Calu3 (cell line): ENCODE data around the gene CRTC1. TPM values are rescaled to one million over a fixed set of nuclear protein-coding genes. Genes with fewer than 3 reads are reported as not detected.

Experiments used
- BruUV-seq: library from RNA; stranded (reverse); fragments of 400-500 nt; replicated peaks from 2 replicates; lab custom pipeline; 2021; lab: Mats Ljungman, UMichigan
- CTCF ChIA-PET: fragments of 300-600 bp; sonication (Branson Sonifier 250); formaldehyde crosslinking; loops from one replicate; lab custom pipeline; 2022; ENCODE audit warnings: antibody characterized with exemption; lab: Charles Lee
- DNase-seq: peaks from one replicate; pipeline ENCODE4 v3.0.0; 2022
- H3K27ac Mint-ChIP-seq: one replicate; pipeline ENCODE4 v1.8.0; 2022; ENCODE audit warnings: mixed read lengths; ENCODE audit not compliant: unreplicated experiment
- H3K27me3 Mint-ChIP-seq: one replicate; pipeline ENCODE4 v1.8.0; 2022; ENCODE audit warnings: mixed read lengths; ENCODE audit not compliant: unreplicated experiment
- H3K36me3 Mint-ChIP-seq: one replicate; pipeline ENCODE4 v1.8.0; 2022; ENCODE audit warnings: mild to moderate bottlenecking, moderate library complexity, mixed read lengths; ENCODE audit not compliant: insufficient read depth, unreplicated experiment
- H3K4me1 Mint-ChIP-seq: one replicate; pipeline ENCODE4 v1.8.0; 2022; ENCODE audit warnings: mild to moderate bottlenecking, low read depth, mixed read lengths; ENCODE audit not compliant: unreplicated experiment
- H3K4me3 Mint-ChIP-seq: one replicate; pipeline ENCODE4 v1.8.0; 2022; ENCODE audit warnings: mild to moderate bottlenecking, low read depth, moderate library complexity, mixed read lengths; ENCODE audit not compliant: unreplicated experiment
- H3K9me3 Mint-ChIP-seq: one replicate; pipeline ENCODE4 v1.8.0; 2022; ENCODE audit warnings: low read depth, mixed read lengths; ENCODE audit not compliant: unreplicated experiment
- CTCF ChIP-seq: fragments of 200-600 bp; IDR thresholded peaks from one replicate; pipeline ENCODE4 v1.8.0; 2022; ENCODE audit warnings: antibody characterized with exemption; ENCODE audit not compliant: unreplicated experiment
- intact Hi-C: fragments of 100-400 bp; cut with micrococcal nuclease; formaldehyde crosslinking; loops from one replicate; pipeline ENCODE4 v1.10.0; 2022; ENCODE audit not compliant: unreplicated experiment
- total RNA-seq: library from RNA; stranded (reverse); gene quantifications from 2 replicates; pipeline ENCODE4 v1.2.3, GENCODE V29; 2022

Gene CRTC1
- total RNA-seq, 1 experiment from 2014 or later, result 8.5 TPM

GRCh38 chr19:18795540-18795939, 112.1 kb downstream of the CRTC1 start:
- Mint-ChIP-seq H3K4me3 (no peak overlapping the region), H3K36me3 (no peaks in the 10 kb centered on the region), H3K27ac (no peak overlapping the region), H3K4me1 (peaks cover 3% of the 10 kb centered on the region), H3K27me3 (peaks cover 36% of the 10 kb centered on the region), H3K9me3 (no peaks in the 10 kb centered on the region)
- CTCF ChIA-PET, result no interaction called here
- no peak for DNase-seq
- no peak for TF ChIP-seq CTCF
- intact Hi-C loops, result no loop called here
- no TSS peak for BruUV-seq

DNA sequence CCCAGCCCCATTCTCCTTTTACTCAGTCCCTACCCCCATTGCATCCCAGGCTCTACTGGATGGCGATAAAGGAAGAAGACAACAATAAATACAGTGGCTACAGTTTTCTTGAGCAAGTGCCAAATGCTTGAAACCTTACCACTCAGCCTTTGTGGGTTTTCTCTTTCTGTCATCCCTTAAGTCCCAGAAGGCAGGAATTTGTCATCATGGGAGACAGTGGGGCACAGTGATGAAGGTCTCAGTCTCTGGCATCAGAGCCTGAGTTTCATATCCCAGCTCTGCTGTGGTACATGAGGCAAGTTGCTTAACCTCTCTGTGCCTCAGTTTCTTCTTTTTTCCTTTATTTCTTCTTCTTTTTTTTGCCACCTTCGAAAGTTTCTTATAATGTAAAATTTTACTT, 112.8 kb downstream of the CRTC1 start:
- no peak overlapping the region for H3K27ac Mint-ChIP-seq
- H3K4me3 Mint-ChIP-seq, result no peak overlapping the region
- H3K4me1 Mint-ChIP-seq, result no peaks in the 10 kb centered on the region
- intact Hi-C loops, result no loop called here
- CTCF ChIA-PET, result interaction anchor here (0.6 kb wide), 1 partner anchor 77 kb away, joined by 3 read pairs; no protein-coding TSS in a partner anchor
- TF ChIP-seq CTCF, result no peak
- BruUV-seq, result no TSS peak
- DNase-seq, result no peak
- H3K36me3 Mint-ChIP-seq, result no peaks in the 10 kb centered on the region
- peaks cover 30% of the 10 kb centered on the region for H3K27me3 Mint-ChIP-seq
- no peaks in the 10 kb centered on the region for H3K9me3 Mint-ChIP-seq

DNA sequence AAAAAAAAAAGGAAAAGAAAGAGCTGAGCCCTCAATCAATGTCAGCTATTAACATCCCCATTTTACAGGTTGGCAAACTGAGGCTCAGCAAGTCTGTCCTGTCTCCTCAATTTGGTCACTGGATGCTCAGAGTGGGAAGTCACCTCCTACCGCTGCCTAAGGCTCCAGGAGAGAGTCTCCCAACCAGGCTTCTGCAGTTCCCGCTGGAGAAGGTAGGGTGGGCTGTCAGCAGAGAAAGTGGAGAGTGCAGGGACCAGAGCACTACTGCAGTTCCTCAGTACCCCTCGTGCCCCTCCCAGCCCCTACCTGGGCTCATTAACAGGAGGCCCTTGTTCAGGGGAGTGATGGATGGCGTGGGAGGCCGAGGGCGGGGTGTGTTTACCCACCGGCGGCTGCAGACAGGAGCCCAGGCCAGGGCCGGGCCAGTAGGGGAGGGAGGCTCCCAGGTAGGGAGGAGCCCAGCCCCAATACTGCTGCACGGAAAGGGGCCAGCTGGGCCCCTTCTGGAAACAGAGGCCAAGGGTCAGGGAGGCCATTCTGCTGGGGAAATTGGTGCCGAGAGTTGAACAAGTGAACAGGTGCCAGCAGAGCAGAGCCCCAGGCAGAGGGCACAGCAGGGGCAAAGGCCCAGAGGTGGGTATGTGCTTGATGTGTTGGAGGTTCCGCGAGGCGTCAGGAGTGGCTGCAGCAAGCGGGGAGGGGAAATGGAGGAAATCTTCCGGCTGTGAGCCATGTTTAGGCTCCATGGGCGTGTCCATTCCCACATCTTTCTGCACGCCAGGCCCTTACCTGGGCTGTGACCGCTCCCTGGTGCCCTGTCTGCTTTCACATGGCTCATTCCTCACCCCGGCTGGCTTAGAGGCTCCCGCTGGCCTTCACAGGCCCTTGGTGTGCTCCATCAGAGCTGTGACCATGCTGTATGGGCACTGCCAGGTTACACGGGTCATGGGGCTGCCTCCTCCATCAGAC, 115.2 kb downstream of the CRTC1 start:
- CTCF ChIA-PET, result no interaction called here
- BruUV-seq, result no TSS peak
- peak; percentile 24 for DNase-seq
- Mint-ChIP-seq H3K9me3 (no peaks in the 10 kb centered on the region), H3K27me3 (peaks cover 5% of the 10 kb centered on the region), H3K27ac (no peak overlapping the region), H3K4me1 (no peaks in the 10 kb centered on the region), H3K4me3 (no peak overlapping the region), H3K36me3 (no peaks in the 10 kb centered on the region)
- intact Hi-C loops, result no loop called here
- no peak for TF ChIP-seq CTCF

DNA sequence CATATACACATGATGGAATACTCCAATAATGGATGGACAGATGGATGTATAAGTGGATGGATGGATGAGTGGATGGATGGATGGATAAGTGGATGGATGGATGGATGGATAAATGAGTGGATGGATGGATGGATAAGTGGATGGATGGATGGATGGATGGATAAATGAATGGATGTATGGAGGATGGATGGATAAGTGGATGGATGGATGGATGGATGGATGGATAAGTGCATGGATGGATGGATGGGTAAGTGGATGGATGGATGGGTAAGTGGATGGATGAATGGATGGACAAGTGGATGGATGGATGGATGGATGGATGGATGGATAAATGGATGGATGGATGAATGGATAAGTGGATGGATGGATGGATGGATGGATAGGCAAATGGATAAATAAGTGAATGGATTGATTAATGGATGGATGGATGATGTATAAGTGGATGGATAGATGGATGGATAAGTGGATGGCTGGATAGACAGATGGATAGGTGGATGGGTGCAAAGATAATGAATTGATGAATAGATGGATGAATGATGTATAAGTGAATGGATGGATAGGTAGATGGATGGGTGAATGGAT, 116.0 kb downstream of the CRTC1 start:
- Mint-ChIP-seq H3K9me3 (no peaks in the 10 kb centered on the region), H3K4me3 (no peak overlapping the region), H3K27me3 (no peaks in the 10 kb centered on the region), H3K4me1 (no peaks in the 10 kb centered on the region), H3K36me3 (no peaks in the 10 kb centered on the region), H3K27ac (no peak overlapping the region)
- TF ChIP-seq CTCF, result no peak
- no TSS peak for BruUV-seq
- intact Hi-C loops, result no loop called here
- DNase-seq, result no peak
- CTCF ChIA-PET, result no interaction called here
